COR-L47 (cell line): Measurements from ENCODE around the gene LRP5.
A peak's percentile ranks its signal among the peaks of the same experiment; 100 is the strongest.

ENCODE experiments used
- DNase-seq: peaks from one replicate; lab custom pipeline; 2025; lab: John Stamatoyannopoulos, UW

The LRP5 gene

GRCh38 chr11:68312117-68312779 lies at the start of gene LRP5:
LRP5 (plus strand) TSS chr11:68312591; CDS start chr11:68312715, 124 bp downstream.
- peak; percentile 27 for DNase-seq

- no peak for DNase-seq
Measured at GRCh38 chr11:68263444-68264035, 48.9 kb upstream of the LRP5 start.

GRCh38 chr11:68264244-68264643 lies 48.1 kb upstream of the LRP5 start:
- DNase-seq: no peak

- DNase-seq: no peak
Measured at GRCh38 chr11:68264741-68265540, 47.5 kb upstream of the LRP5 start.

GRCh38 chr11:68266121-68266891 lies 46.1 kb upstream of the LRP5 start:
- DNase-seq: no peak

- DNase-seq: no peak
Measured at GRCh38 chr11:68266936-68267880, 45.2 kb upstream of the LRP5 start.

GRCh38 chr11:68267881-68268240 lies 44.5 kb upstream of the LRP5 start:
- no peak for DNase-seq

GRCh38 chr11:68269414-68270081 lies 42.8 kb upstream of the LRP5 start:
- DNase-seq: no peak

- no peak for DNase-seq
Measured at GRCh38 chr11:68270196-68271022, 42.0 kb upstream of the LRP5 start.

GRCh38 chr11:68271023-68271780 lies 41.2 kb upstream of the LRP5 start:
- DNase-seq: peak; percentile 80

- DNase-seq: peak; percentile 86
Measured at GRCh38 chr11:68271781-68272608, 40.4 kb upstream of the LRP5 start, which contains the start of gene C11orf24. C11orf24 (minus strand) TSS chr11:68271973; CDS start chr11:68263767, 8,206 bp downstream.

- no peak for DNase-seq
Measured at GRCh38 chr11:68273026-68273738, 39.2 kb upstream of the LRP5 start.

- no peak for DNase-seq
Measured at GRCh38 chr11:68274306-68274705, 38.1 kb upstream of the LRP5 start.

GRCh38 chr11:68275721-68276507 lies 36.5 kb upstream of the LRP5 start:
- no peak for DNase-seq

- DNase-seq: no peak
Measured at GRCh38 chr11:68276861-68277260, 35.5 kb upstream of the LRP5 start.

GRCh38 chr11:68279676-68280075 lies 32.7 kb upstream of the LRP5 start:
- no peak for DNase-seq
